Rectal smooth muscle tissue (tissue), 1 donor: ENCODE data around the gene S100A4.
"Not testable (repeated sequence)": the region's sequence is repeated elsewhere in the genome, so short reads cannot be mapped to it uniquely, and the experiment has no call there.

Experiments used
- H3K27ac ChIP-seq: one replicate; pipeline ENCODE4 v1.7.0; 2013; ENCODE audit warnings: low read depth, low read length, inconsistent platforms
- H3K27me3 ChIP-seq: one replicate; pipeline ENCODE4 v1.7.0; 2013; ENCODE audit warnings: low read length; ENCODE audit not compliant: control insufficient read depth, insufficient read depth
- H3K36me3 ChIP-seq: one replicate; pipeline ENCODE4 v1.7.0; 2013; ENCODE audit warnings: low read length; ENCODE audit not compliant: control insufficient read depth, insufficient read depth
- H3K4me1 ChIP-seq: one replicate; pipeline ENCODE4 v1.7.0; 2013; ENCODE audit warnings: low read length; ENCODE audit not compliant: control insufficient read depth, insufficient read depth
- H3K4me3 ChIP-seq: one replicate; pipeline ENCODE4 v1.7.0; 2013; ENCODE audit warnings: low read length
- H3K9ac ChIP-seq: one replicate; pipeline ENCODE4 v1.7.0; 2013; ENCODE audit warnings: low read length

Gene S100A4

GRCh38 chr1:153565529-153566374, 20.1 kb upstream of the S100A4 start, which contains the start of gene S100A2:
S100A2 (minus strand) TSS chr1:153565844; CDS start chr1:153563877, 1,967 bp downstream.
- Histone ChIP-seq H3K27me3 (no peaks in the 10 kb centered on the region), H3K4me3 (no peak within 1 kb of the TSS), H3K4me1 (peaks cover 31% of the 10 kb centered on the region), H3K36me3 (no peaks in the 10 kb centered on the region), H3K9ac (no peak within 1 kb of the TSS), H3K27ac (peak within 1 kb of the TSS; percentile 89)

GRCh38 chr1:153563991-153564390, 18.4 kb upstream of the S100A4 start:
- no peak overlapping the region for H3K27ac ChIP-seq
- H3K4me1 ChIP-seq: peaks cover 31% of the 10 kb centered on the region

GRCh38 chr1:153563483-153563901, 17.9 kb upstream of the S100A4 start:
- H3K9ac ChIP-seq: no peak overlapping the region
- no peak overlapping the region for H3K27ac ChIP-seq
- H3K36me3 ChIP-seq: no peaks in the 10 kb centered on the region
- H3K27me3 ChIP-seq: no peaks in the 10 kb centered on the region
- no peak overlapping the region for H3K4me3 ChIP-seq
- peaks cover 27% of the 10 kb centered on the region for H3K4me1 ChIP-seq

More at GRCh38 chr1:153563991-153564390, 18.4 kb upstream of the S100A4 start:
- Histone ChIP-seq H3K4me3 (no peak overlapping the region), H3K36me3 (no peaks in the 10 kb centered on the region), H3K27me3 (no peaks in the 10 kb centered on the region), H3K9ac (no peak overlapping the region)

GRCh38 chr1:153562021-153562420, 16.4 kb upstream of the S100A4 start:
- not testable (repeated sequence) for H3K4me3 ChIP-seq

GRCh38 chr1:153561466-153561985, 15.9 kb upstream of the S100A4 start:
- Histone ChIP-seq H3K27me3 (no peaks in the 10 kb centered on the region), H3K27ac (no peak overlapping the region), H3K36me3 (no peaks in the 10 kb centered on the region)

More at GRCh38 chr1:153562021-153562420, 16.4 kb upstream of the S100A4 start:
- not testable (repeated sequence) for H3K27me3 ChIP-seq, H3K9ac ChIP-seq, H3K36me3 ChIP-seq, H3K27ac ChIP-seq
- H3K4me1 ChIP-seq: peaks cover 17% of the 10 kb centered on the region

GRCh38 chr1:153560771-153561465, 15.3 kb upstream of the S100A4 start:
- H3K9ac ChIP-seq: no peak overlapping the region
- no peaks in the 10 kb centered on the region for H3K36me3 ChIP-seq
- H3K4me1 ChIP-seq: peaks cover 7% of the 10 kb centered on the region
- H3K27me3 ChIP-seq: no peaks in the 10 kb centered on the region
- no peak overlapping the region for H3K27ac ChIP-seq
- H3K4me3 ChIP-seq: no peak overlapping the region

More at GRCh38 chr1:153561466-153561985, 15.9 kb upstream of the S100A4 start:
- H3K4me3 ChIP-seq: no peak overlapping the region
- H3K4me1 ChIP-seq: peaks cover 12% of the 10 kb centered on the region
- no peak overlapping the region for H3K9ac ChIP-seq

GRCh38 chr1:153560241-153560640, 14.6 kb upstream of the S100A4 start:
- H3K9ac ChIP-seq: no peak overlapping the region
- H3K27ac ChIP-seq: no peak overlapping the region
- H3K4me1 ChIP-seq: peaks cover under 1% of the 10 kb centered on the region
- H3K4me3 ChIP-seq: no peak overlapping the region
- no peaks in the 10 kb centered on the region for H3K36me3 ChIP-seq
- H3K27me3 ChIP-seq: no peaks in the 10 kb centered on the region

GRCh38 chr1:153557877-153558276, 12.3 kb upstream of the S100A4 start:
- Histone ChIP-seq H3K4me3 (no peak overlapping the region), H3K27me3 (no peaks in the 10 kb centered on the region)

GRCh38 chr1:153556348-153556747, 10.7 kb upstream of the S100A4 start:
- Histone ChIP-seq H3K36me3 (no peaks in the 10 kb centered on the region), H3K27me3 (no peaks in the 10 kb centered on the region)

More at GRCh38 chr1:153557877-153558276, 12.3 kb upstream of the S100A4 start:
- no peaks in the 10 kb centered on the region for H3K36me3 ChIP-seq
- H3K27ac ChIP-seq: no peak overlapping the region
- H3K4me1 ChIP-seq: peaks cover 3% of the 10 kb centered on the region
- no peak overlapping the region for H3K9ac ChIP-seq

GRCh38 chr1:153553830-153554541, 8.4 kb upstream of the S100A4 start:
- no peaks in the 10 kb centered on the region for H3K27me3 ChIP-seq
- H3K36me3 ChIP-seq: no peaks in the 10 kb centered on the region
- peaks cover 9% of the 10 kb centered on the region for H3K4me1 ChIP-seq
- no peak overlapping the region for H3K4me3 ChIP-seq
- H3K9ac ChIP-seq: no peak overlapping the region
- peak overlapping the region; percentile 1 for H3K27ac ChIP-seq

More at GRCh38 chr1:153556348-153556747, 10.7 kb upstream of the S100A4 start:
- no peak overlapping the region for H3K27ac ChIP-seq
- no peak overlapping the region for H3K4me3 ChIP-seq
- peaks cover 3% of the 10 kb centered on the region for H3K4me1 ChIP-seq
- H3K9ac ChIP-seq: no peak overlapping the region

GRCh38 chr1:153553096-153553495, 7.5 kb upstream of the S100A4 start:
- no peaks in the 10 kb centered on the region for H3K27me3 ChIP-seq
- peaks cover 18% of the 10 kb centered on the region for H3K4me1 ChIP-seq
- no peak overlapping the region for H3K4me3 ChIP-seq
- no peak overlapping the region for H3K9ac ChIP-seq
- no peaks in the 10 kb centered on the region for H3K36me3 ChIP-seq
- H3K27ac ChIP-seq: no peak overlapping the region

GRCh38 chr1:153552335-153552734, 6.7 kb upstream of the S100A4 start:
- no peaks in the 10 kb centered on the region for H3K27me3 ChIP-seq
- H3K27ac ChIP-seq: no peak overlapping the region
- no peak overlapping the region for H3K9ac ChIP-seq
- H3K36me3 ChIP-seq: no peaks in the 10 kb centered on the region
- H3K4me3 ChIP-seq: no peak overlapping the region
- peaks cover 21% of the 10 kb centered on the region for H3K4me1 ChIP-seq
